NCI-H2227 (cell line): ENCODE results near the gene PIMREG.
A peak's percentile ranks its signal among the peaks of the same experiment; 100 is the strongest.

Experiments
- DNase-seq: peaks from one replicate; lab custom pipeline; 2025; ENCODE audit not compliant: unreplicated experiment; lab: John Stamatoyannopoulos, UW

Gene PIMREG

GRCh38 chr17:6437466-6437865 lies 6.8 kb upstream of the PIMREG start:
- DNase-seq, result no peak

DNA sequence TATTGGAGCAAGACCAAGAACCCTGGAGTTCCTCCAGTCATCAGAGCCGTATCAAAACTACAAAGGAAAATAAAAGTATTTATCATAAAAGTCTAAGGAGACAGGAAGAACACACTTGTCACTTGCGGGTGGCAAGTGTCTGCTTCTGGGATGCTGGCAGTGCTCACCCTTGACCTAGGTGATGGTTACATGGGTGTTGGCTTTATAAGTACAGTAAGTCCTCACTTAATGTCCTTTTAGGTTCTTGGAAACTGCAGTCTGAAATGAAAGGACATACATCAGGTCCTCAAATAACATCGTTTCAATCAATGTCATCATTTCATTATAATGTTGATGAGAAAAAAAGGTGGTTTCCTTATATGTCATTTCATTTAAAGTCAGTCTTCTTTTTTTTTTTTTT lies 6.3 kb upstream of the PIMREG start:
- no peak for DNase-seq

GRCh38 chr17:6439951-6440350 lies 4.3 kb upstream of the PIMREG start:
- DNase-seq, result peak; percentile 67

GRCh38 chr17:6442775-6443174 lies 1.5 kb upstream of the PIMREG start:
- DNase-seq, result no peak

GRCh38 chr17:6444571-6445335 lies 498 bp downstream of the PIMREG start:
- DNase-seq, result no peak

DNA sequence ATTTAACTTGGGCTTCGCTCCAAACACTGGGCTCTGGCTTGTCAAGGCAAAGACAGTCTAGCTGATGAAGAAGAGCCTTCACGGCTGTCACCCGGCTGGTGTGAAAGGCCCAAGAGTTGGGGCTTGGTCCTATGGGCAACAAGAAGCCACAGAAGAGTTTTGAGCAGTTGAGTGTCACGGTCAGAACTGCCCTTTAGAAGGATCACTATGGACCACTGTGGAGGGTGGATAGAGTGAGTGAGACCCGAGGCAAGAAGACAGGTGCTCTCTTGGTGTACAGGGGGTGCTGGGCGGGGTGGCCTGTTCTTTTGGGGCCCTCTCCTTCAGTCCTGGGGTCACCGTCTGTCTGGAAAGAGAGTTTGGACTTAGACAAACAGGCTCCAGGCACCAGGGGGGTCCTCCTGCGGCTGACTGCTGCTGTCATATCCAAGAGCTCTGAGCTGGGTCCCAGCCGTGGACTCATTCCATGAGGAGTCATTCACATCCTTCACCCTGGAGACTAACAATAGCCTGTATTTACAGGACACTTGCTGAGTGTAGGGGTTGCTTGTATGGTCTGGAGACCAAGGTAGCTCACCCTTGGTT lies 2.4 kb downstream of the PIMREG start:
- DNase-seq, result no peak

DNA sequence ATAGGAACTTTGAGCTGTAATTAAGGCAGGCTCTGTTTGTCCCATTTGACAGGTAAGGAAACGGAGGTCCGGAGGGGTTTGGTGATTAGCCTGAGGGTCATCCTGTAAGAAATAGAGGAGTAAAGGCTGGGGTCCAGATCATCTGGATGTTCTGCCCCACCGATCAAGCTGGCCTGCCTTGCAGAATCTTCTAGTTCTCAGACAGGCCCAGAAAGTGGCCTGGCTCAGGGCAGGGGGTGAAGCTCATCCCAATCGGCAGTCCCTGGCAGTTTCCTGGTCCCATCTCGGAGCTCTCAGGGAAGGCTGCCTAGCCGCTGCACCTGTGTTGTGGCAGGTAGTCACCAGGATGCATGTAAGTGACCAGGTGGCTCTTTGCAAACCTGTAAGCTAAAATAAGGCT lies 4.2 kb downstream of the PIMREG start:
- DNase-seq, result no peak

GRCh38 chr17:6449307-6449706 lies 5.1 kb downstream of the PIMREG start:
- no peak for DNase-seq

DNA sequence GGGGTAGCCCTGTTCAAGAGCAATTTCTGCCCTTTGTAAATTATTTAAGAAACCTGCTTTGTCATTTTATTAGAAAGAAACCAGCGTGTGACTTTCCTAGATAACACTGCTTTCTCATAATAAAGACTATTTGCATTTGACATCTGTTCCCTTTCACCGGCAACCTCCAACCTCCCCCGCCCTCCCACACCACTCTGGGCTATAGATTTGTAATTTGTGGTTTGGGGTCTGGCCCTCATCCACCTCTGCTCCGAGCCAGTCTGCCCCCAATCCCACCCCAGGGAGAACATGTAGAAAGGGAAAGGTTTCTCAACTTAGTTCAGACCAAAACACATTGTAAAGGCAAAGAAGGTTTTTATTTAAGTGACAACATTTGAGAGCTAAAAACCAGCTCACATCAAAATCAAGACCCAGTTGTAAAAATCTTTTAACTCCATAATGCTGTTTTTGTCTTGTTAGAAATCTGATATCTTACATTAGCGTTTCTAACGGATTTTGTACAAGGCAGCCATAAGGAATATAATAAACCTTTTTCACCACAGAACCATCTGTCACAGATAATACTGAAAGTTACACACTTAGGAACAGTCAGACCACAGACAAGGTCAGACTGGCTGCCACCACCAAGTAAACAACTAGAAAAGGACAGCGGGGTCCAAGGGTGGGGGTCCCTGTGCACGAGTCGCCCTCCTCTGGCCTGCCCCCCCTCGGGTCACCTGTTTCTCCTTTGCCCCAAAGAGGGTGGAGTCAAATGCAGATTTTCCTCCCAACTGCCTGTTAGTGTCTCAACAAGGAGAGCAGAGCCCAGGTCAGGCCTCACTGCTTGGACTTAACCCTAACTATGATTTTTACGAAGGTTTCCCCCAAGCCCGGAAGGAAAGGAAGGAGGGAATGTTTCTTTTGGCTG lies 6.9 kb downstream of the PIMREG start:
- DNase-seq, result no peak

- no peak for DNase-seq
These were observed 8.4 kb downstream of the PIMREG start for GRCh38 chr17:6452471-6453266.

GRCh38 chr17:6453279-6454024 lies 9.2 kb downstream of the PIMREG start:
- DNase-seq, result no peak

- no peak for DNase-seq
These were observed 10.5 kb downstream of the PIMREG start for GRCh38 chr17:6454495-6455320.

- no peak for DNase-seq
These were observed 11.1 kb downstream of the PIMREG start for GRCh38 chr17:6455321-6455705.

- DNase-seq, result no peak
These were observed 12.1 kb downstream of the PIMREG start for GRCh38 chr17:6456321-6456720.

- no peak for DNase-seq
These were observed 12.8 kb downstream of the PIMREG start for GRCh38 chr17:6456914-6457687.

GRCh38 chr17:6457688-6458459 lies 13.6 kb downstream of the PIMREG start:
- no peak for DNase-seq

DNA sequence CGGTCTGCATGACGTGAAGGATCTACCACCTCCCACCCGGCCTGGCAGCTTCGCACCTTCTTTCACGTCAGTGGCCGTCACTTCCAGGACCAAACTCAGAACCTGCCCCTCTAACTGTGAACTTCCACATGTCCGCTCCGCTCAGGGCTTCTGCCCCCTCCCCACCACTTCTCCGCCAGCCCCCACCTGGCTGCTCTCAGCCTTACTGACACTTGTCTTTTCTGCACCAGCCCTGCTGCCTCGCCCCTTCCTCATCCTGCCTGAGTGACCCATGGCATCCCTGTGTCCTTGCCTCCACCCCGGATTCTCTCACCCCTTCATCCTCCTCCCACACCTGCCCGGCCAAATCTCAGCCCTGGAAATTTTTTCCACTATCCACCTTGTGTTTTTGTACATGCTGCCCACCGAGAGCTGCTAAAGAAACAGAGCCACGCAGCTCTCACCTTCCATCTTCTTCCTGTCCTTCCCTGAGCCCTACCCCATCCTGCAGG lies 14.2 kb downstream of the PIMREG start:
- no peak for DNase-seq
